Effector memory CD8-positive, alpha-beta T cell (primary cell): ENCODE measurements around the gene EIF3M.
"Not testable (repeated sequence)": the region's sequence is repeated elsewhere in the genome, so short reads cannot be mapped to it uniquely, and the experiment has no call there.

Source experiments
- ATAC-seq: fragments of 150-1000 bp; cut with Tn5 transposase; replicated peaks from 2 replicates; pipeline ENCODE4 v1.10.0; 2021; ENCODE audit warnings: mild to moderate bottlenecking, moderate library complexity
- DNase-seq, 3 experiments: peaks; one replicate each; pipeline ENCODE4 v3.0.0; 2021
- H3K27ac Mint-ChIP-seq, 2 donors: one replicate each; pipeline ENCODE4 v1.8.0; 2022; ENCODE audit warnings: mild to moderate bottlenecking in 2 of 2, mixed read lengths in 2 of 2, moderate library complexity in 2 of 2
- H3K27me3 Mint-ChIP-seq, 2 donors: one replicate each; pipeline ENCODE4 v1.8.0; 2022; ENCODE audit warnings: mixed read lengths in 2 of 2
- H3K36me3 Mint-ChIP-seq: one replicate; pipeline ENCODE4 v1.8.0; 2022; ENCODE audit warnings: mild to moderate bottlenecking, moderate library complexity, mixed read lengths; ENCODE audit not compliant: insufficient read depth
- H3K4me1 Mint-ChIP-seq, 2 donors: one replicate each; pipeline ENCODE4 v1.8.0; 2022; ENCODE audit warnings: low read depth in 2 of 2, mixed read lengths in 2 of 2
- H3K4me3 Mint-ChIP-seq, 2 donors: one replicate each; pipeline ENCODE4 v1.8.0; 2022; ENCODE audit warnings: mild to moderate bottlenecking in 2 of 2, mixed read lengths in 2 of 2, moderate library complexity in 2 of 2
- H3K9me3 Mint-ChIP-seq, 2 donors: one replicate each; pipeline ENCODE4 v1.8.0; 2022; ENCODE audit warnings: mixed read lengths in 2 of 2

Gene EIF3M

GRCh38 chr11:32573228-32573627 is 10.4 kb upstream of the EIF3M start:
- no peaks in the 10 kb centered on the region for H3K36me3 Mint-ChIP-seq
- no peaks in the 10 kb centered on the region for H3K9me3 Mint-ChIP-seq
- H3K4me1 Mint-ChIP-seq: no peaks in the 10 kb centered on the region
- H3K27ac Mint-ChIP-seq: no peak overlapping the region
- ATAC-seq: no peak
- peaks cover 16 to 35% of the 10 kb centered on the region in 2 donors for H3K27me3 Mint-ChIP-seq
- H3K4me3 Mint-ChIP-seq: no peak overlapping the region
- DNase-seq: no peak

GRCh38 chr11:32574421-32574820 is 9.2 kb upstream of the EIF3M start:
- Mint-ChIP-seq H3K4me3 (no peak overlapping the region), H3K36me3 (no peaks in the 10 kb centered on the region), H3K9me3 (no peaks in the 10 kb centered on the region), H3K27me3 (peaks cover 16 to 35% of the 10 kb centered on the region in 2 donors), H3K27ac (no peak overlapping the region), H3K4me1 (no peaks in the 10 kb centered on the region)
- ATAC-seq (no peak), DNase-seq (no peak)

- no peak overlapping the region for H3K27ac Mint-ChIP-seq
- DNase-seq: no peak
- H3K27me3 Mint-ChIP-seq: peaks cover 16 to 34% of the 10 kb centered on the region in 2 donors
- no peaks in the 10 kb centered on the region for H3K36me3 Mint-ChIP-seq
- H3K4me1 Mint-ChIP-seq: no peaks in the 10 kb centered on the region
- ATAC-seq: no peak
- no peak overlapping the region for H3K4me3 Mint-ChIP-seq
- H3K9me3 Mint-ChIP-seq: no peaks in the 10 kb centered on the region
Observed at GRCh38 chr11:32575070-32575469, 8.6 kb upstream of the EIF3M start.

- H3K9me3 Mint-ChIP-seq: no peaks in the 10 kb centered on the region
- H3K4me1 Mint-ChIP-seq: no peaks in the 10 kb centered on the region
- H3K4me3 Mint-ChIP-seq: no peak overlapping the region
- ATAC-seq (no peak), DNase-seq (no peak)
- no peak overlapping the region for H3K27ac Mint-ChIP-seq
- H3K27me3 Mint-ChIP-seq: peaks cover 3 to 20% of the 10 kb centered on the region in 2 donors
- H3K36me3 Mint-ChIP-seq: no peaks in the 10 kb centered on the region
Observed at GRCh38 chr11:32576456-32576855, 7.2 kb upstream of the EIF3M start.

GRCh38 chr11:32580967-32581366 is 2.7 kb upstream of the EIF3M start:
- Mint-ChIP-seq H3K4me3 (no peak overlapping the region), H3K27me3 (no peaks in the 10 kb centered on the region), H3K9me3 (no peaks in the 10 kb centered on the region), H3K27ac (no peak overlapping the region), H3K36me3 (peaks cover 28% of the 10 kb centered on the region), H3K4me1 (peaks cover 17 to 20% of the 10 kb centered on the region in 2 donors)
- ATAC-seq: no peak
- no peak for DNase-seq

GRCh38 chr11:32581556-32581955 is 2.1 kb upstream of the EIF3M start:
- Mint-ChIP-seq H3K9me3 (no peaks in the 10 kb centered on the region), H3K27me3 (no peaks in the 10 kb centered on the region), H3K4me3 (no peak overlapping the region), H3K4me1 (peaks cover 21 to 25% of the 10 kb centered on the region in 2 donors), H3K36me3 (peaks cover 32% of the 10 kb centered on the region), H3K27ac (no peak overlapping the region)
- no peak for DNase-seq
- no peak for ATAC-seq

GRCh38 chr11:32584921-32585320 is 1.3 kb downstream of the EIF3M start:
- Mint-ChIP-seq H3K4me3 (peak overlapping the region; percentile 96 to 97), H3K9me3 (no peaks in the 10 kb centered on the region), H3K27ac (peak overlapping the region; percentile 98 to 99), H3K27me3 (no peaks in the 10 kb centered on the region), H3K4me1 (peaks cover 26 to 36% of the 10 kb centered on the region in 2 donors), H3K36me3 (peaks cover 51% of the 10 kb centered on the region)
- ATAC-seq: no peak
- DNase-seq: no peak

GRCh38 chr11:32586576-32587190 is 3.1 kb downstream of the EIF3M start:
- Mint-ChIP-seq H3K4me3 (peak overlapping the region; percentile 12 to 96), H3K4me1 (peaks cover 26 to 38% of the 10 kb centered on the region in 2 donors), H3K9me3 (no peaks in the 10 kb centered on the region), H3K27me3 (no peaks in the 10 kb centered on the region), H3K36me3 (peaks cover 68% of the 10 kb centered on the region), H3K27ac (peak overlapping the region; percentile 98 to 99)
- DNase-seq (no peak), ATAC-seq (no peak)

- Mint-ChIP-seq H3K36me3 (peaks cover 92% of the 10 kb centered on the region), H3K27ac (peak overlapping the region in 1 of 2 donors; percentile 73), H3K27me3 (no peaks in the 10 kb centered on the region), H3K4me1 (peaks cover 7 to 11% of the 10 kb centered on the region in 2 donors), H3K4me3 (no peak overlapping the region), H3K9me3 (no peaks in the 10 kb centered on the region)
- ATAC-seq (no peak), DNase-seq (no peak)
Observed at GRCh38 chr11:32594272-32594671, 10.6 kb downstream of the EIF3M start.

GRCh38 chr11:32596114-32596513 is 12.5 kb downstream of the EIF3M start:
- H3K27me3 Mint-ChIP-seq, H3K9me3 Mint-ChIP-seq, ATAC-seq, DNase-seq, H3K4me3 Mint-ChIP-seq: not testable (repeated sequence)
- Mint-ChIP-seq H3K27ac (peak overlapping the region; percentile 29 to 78), H3K36me3 (peaks cover 89% of the 10 kb centered on the region), H3K4me1 (peaks cover 7 to 11% of the 10 kb centered on the region in 2 donors)

GRCh38 chr11:32597921-32598320 is 14.3 kb downstream of the EIF3M start:
- Mint-ChIP-seq H3K4me3 (no peak overlapping the region), H3K4me1 (peaks cover 0 to 6% of the 10 kb centered on the region in 2 donors), H3K9me3 (no peaks in the 10 kb centered on the region), H3K36me3 (peaks cover 89% of the 10 kb centered on the region), H3K27ac (peak overlapping the region in 1 of 2 donors; percentile 20), H3K27me3 (no peaks in the 10 kb centered on the region)
- ATAC-seq: no peak
- DNase-seq: no peak

- peaks cover 0 to under 1% of the 10 kb centered on the region in 2 donors for H3K4me1 Mint-ChIP-seq
- peaks cover 68% of the 10 kb centered on the region for H3K36me3 Mint-ChIP-seq
- peaks cover 1 to 3% of the 10 kb centered on the region in 2 donors for H3K9me3 Mint-ChIP-seq
- H3K4me3 Mint-ChIP-seq: no peak overlapping the region
- peak overlapping the region in 1 of 2 donors; percentile 76 for H3K27ac Mint-ChIP-seq
- DNase-seq: no peak
- ATAC-seq: no peak
- no peaks in the 10 kb centered on the region for H3K27me3 Mint-ChIP-seq
Observed at GRCh38 chr11:32602657-32603415, 19.2 kb downstream of the EIF3M start.

GRCh38 chr11:32606220-32606619 is 22.6 kb downstream of the EIF3M start:
- Mint-ChIP-seq H3K27ac (no peak overlapping the region), H3K27me3 (no peaks in the 10 kb centered on the region), H3K9me3 (peaks cover 5 to 19% of the 10 kb centered on the region in 2 donors), H3K4me1 (no peaks in the 10 kb centered on the region), H3K36me3 (peaks cover 45% of the 10 kb centered on the region), H3K4me3 (no peak overlapping the region)
- no peak for ATAC-seq
- no peak for DNase-seq

- not testable (repeated sequence) for ATAC-seq, H3K4me3 Mint-ChIP-seq, H3K27me3 Mint-ChIP-seq, DNase-seq, H3K27ac Mint-ChIP-seq, H3K4me1 Mint-ChIP-seq
- Mint-ChIP-seq H3K36me3 (peaks cover 19% of the 10 kb centered on the region), H3K9me3 (peaks cover 5 to 19% of the 10 kb centered on the region in 2 donors)
Observed at GRCh38 chr11:32608826-32609225, 25.2 kb downstream of the EIF3M start.
